Astrocyte of the cerebellum (primary cell): Measurements from ENCODE around the gene HPSE2.

Source experiments
- DNase-seq: peaks from one replicate; pipeline ENCODE4 v3.0.0-alpha.2; 2011; ENCODE audit warnings: low read depth
- H3K4me3 ChIP-seq: 2 replicates; pipeline ENCODE4 v1.5.1; 2011; ENCODE audit warnings: mild to moderate bottlenecking, low read depth, low read length, moderate library complexity
- in situ Hi-C: cut with HindIII; loops from 2 replicates; pipeline ENCODE4 v1.10.0; 2017; ENCODE audit warnings: low sequenced_read_pairs
- TF ChIP-seq, protein P1 (sequence below): IDR thresholded peaks from 2 replicates; pipeline ENCODE4 v1.5.1; 2012; ENCODE audit warnings: low read length, low read depth, moderate library complexity, mild to moderate bottlenecking; ENCODE audit errors: missing control alignments

The HPSE2 gene

DNA sequence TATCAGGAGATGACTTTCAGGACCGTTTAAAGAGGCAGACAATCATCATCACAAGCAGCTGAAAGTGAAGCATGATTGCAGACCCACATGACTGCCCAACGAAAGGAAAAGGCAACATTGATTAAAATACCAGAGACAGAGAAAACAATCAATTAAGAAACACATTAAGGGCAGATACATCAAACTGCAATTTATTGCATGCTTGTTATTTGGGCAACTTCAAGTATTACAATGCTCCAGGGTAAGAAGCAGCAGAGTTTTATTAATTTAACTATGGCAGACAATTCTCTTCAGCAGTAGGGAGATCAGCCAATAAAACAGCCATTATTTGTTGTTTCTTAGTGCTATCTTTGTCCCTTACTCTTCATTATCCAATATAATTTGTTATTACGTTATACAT is 421.2 kb downstream of the HPSE2 start:
- TF ChIP-seq, protein P1, sequence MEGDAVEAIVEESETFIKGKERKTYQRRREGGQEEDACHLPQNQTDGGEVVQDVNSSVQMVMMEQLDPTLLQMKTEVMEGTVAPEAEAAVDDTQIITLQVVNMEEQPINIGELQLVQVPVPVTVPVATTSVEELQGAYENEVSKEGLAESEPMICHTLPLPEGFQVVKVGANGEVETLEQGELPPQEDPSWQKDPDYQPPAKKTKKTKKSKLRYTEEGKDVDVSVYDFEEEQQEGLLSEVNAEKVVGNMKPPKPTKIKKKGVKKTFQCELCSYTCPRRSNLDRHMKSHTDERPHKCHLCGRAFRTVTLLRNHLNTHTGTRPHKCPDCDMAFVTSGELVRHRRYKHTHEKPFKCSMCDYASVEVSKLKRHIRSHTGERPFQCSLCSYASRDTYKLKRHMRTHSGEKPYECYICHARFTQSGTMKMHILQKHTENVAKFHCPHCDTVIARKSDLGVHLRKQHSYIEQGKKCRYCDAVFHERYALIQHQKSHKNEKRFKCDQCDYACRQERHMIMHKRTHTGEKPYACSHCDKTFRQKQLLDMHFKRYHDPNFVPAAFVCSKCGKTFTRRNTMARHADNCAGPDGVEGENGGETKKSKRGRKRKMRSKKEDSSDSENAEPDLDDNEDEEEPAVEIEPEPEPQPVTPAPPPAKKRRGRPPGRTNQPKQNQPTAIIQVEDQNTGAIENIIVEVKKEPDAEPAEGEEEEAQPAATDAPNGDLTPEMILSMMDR: no peak
- in situ Hi-C loops: no loop called here
- DNase-seq: no peak

DNA sequence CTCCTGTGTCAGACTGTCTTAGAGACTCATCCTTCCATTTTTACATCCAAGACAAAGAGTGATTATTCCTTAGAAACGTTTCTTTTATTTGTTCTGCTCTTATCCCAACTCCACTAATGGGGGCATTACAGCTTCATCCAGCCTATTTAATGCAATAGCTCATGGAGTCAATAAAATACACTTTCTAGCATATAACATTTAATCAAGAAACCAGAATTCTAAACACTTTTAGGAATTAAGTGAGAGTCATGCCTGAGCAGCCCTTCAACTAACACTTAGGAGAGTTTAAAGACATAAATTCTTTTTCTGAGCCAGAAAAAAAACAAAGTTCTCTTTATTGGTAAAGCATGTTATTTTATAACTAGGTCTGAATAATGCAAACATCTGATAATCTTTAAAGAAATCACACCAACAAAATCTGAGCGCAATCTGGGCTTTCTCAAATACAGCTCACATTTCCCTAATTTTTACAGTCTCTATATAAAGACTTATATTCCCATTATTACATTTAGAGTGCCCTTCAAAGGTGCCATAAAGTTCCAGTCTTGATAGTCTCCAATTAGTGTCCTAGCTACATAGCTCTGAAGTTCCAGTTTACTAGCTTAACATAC is 427.3 kb downstream of the HPSE2 start:
- in situ Hi-C loops: no loop called here
- H3K4me3 ChIP-seq: no peak overlapping the region
- TF ChIP-seq, protein P1: no peak
- DNase-seq: no peak

More for the DNA sequence above, 421.2 kb downstream of the HPSE2 start:
- H3K4me3 ChIP-seq: no peak overlapping the region

DNA sequence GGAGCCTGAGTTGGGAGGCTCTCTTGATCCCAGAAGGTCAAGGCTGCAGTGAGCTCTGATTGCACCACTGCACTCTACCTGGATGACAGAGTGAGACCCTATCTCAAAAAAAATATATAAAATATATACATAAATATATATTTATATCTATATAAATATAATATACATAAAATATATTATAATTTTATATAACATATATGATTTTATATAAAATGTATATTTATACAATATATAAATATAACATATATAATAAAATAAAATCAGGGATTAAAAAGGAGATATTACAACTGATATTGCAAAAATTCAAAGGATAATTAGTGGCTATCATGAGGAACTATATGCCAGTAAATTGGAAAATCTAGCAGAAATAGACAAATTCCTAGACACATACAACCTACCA is 435.4 kb downstream of the HPSE2 start:
- TF ChIP-seq, protein P1: no peak

DNA sequence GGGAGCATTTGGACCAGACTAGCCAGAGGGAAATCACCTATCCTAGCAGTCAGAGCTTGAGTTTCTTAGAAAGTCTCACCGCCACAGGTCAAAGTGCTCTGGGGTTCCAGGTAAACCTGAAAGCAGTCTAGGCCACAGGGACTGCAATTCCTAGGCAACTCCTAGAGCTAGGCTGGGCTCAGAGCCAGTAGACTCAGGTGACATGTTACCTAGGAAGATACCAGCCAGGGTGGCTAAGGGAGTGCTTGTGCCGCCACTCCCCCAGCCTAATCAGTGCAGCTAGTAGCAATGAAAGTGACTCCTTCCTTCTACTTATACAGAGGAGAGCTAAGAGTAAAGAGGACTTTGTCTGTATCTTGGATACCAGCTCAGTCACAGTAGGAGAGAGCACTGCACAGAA is 440.2 kb downstream of the HPSE2 start:
- in situ Hi-C loops: no loop called here
- no peak overlapping the region for H3K4me3 ChIP-seq
- TF ChIP-seq, protein P1: no peak
- DNase-seq: no peak

More for the DNA sequence above, 435.4 kb downstream of the HPSE2 start:
- no peak overlapping the region for H3K4me3 ChIP-seq
- in situ Hi-C loops: no loop called here
- DNase-seq: no peak

DNA sequence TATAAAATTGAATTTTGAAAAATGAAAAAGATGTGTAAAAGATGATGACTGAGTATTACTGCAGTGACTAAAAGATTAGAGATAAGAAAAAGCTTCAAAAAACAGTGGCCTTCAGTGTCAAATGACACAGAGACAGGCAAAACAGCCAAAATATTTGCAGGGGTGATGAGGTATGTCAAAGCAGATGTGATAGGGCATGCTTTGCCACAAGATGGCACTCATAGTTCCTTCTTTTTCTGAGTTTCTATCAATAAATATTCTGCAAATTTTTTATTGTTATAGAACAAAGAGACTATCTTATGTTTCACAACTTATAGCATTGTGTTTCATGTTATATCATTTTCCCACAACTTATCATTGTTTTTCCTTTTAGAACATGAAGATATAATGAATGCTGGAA is 444.8 kb downstream of the HPSE2 start:
- TF ChIP-seq, protein P1: peak; percentile 33
- in situ Hi-C loops: no loop called here
- no peak for DNase-seq

DNA sequence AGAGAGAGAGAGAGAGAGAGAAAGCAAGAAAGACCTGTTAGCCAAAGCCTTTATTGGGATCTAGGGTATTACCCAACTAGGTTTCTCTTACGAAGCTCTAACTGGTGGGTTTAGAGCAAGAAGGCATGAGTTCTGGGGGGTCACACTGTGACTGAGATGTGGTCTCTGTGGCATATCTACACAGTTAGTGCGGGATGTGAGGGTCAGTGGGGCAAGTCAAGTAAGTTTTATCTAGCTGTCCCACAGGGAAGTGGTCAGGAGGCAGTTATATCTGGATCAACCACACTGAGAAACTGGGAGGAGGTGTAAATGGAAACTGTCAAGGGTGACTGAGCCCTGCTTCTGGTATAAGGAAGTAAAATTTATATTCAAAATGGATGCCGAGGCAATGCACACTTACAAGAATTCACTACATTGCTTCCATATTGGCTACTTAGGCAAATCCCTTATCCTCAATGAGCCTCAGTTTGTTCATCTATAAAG is 457.3 kb downstream of the HPSE2 start:
- no peak for DNase-seq
- H3K4me3 ChIP-seq: no peak overlapping the region
- in situ Hi-C loops: no loop called here
- TF ChIP-seq, protein P1: no peak

More for the DNA sequence above, 444.8 kb downstream of the HPSE2 start:
- H3K4me3 ChIP-seq: no peak overlapping the region
